Sigmoid colon (tissue), 4 donors: ENCODE data around the gene GCSH.

ENCODE experiments used
- CTCF ChIP-seq, 4 experiments: fragments of 450-650 bp in 3 of 4; fragments of 200-600 bp in 1 of 4; IDR thresholded peaks; one replicate each; pipeline ENCODE4 v1.5.1; 2016 to 2019; ENCODE audit warnings: antibody characterized with exemption in 4 of 4, mild to moderate bottlenecking in 3 of 4, moderate library complexity in 2 of 4
- POLR2AphosphoS5 ChIP-seq, 4 donors: sonication (generic); formaldehyde crosslinking; IDR thresholded peaks; one replicate each; pipeline ENCODE4 v1.6.1; 2017; ENCODE audit warnings: antibody characterized with exemption in 4 of 4

- TF ChIP-seq CTCF (IDR thresholded peaks at IDR 0.05) (no peak), POLR2AphosphoS5 (IDR thresholded peaks at IDR 0.05) (no peak)
Measured at GRCh38 chr16:81061307-81061640, 34.9 kb downstream of the GCSH start.
